GM19452 (cell line): ENCODE results near the gene GLRA2.
A peak's percentile ranks its signal among the peaks of the same experiment; 100 is the strongest.
"Not testable (repeated sequence)": the region's sequence is repeated elsewhere in the genome, so short reads cannot be mapped to it uniquely, and the experiment has no call there.

ENCODE experiments used
- ATAC-seq: cut with Tn5 transposase; IDR thresholded peaks from one replicate; pipeline ENCODE4 v1.9.1; 2021; ENCODE audit not compliant: unreplicated experiment

Gene GLRA2

DNA sequence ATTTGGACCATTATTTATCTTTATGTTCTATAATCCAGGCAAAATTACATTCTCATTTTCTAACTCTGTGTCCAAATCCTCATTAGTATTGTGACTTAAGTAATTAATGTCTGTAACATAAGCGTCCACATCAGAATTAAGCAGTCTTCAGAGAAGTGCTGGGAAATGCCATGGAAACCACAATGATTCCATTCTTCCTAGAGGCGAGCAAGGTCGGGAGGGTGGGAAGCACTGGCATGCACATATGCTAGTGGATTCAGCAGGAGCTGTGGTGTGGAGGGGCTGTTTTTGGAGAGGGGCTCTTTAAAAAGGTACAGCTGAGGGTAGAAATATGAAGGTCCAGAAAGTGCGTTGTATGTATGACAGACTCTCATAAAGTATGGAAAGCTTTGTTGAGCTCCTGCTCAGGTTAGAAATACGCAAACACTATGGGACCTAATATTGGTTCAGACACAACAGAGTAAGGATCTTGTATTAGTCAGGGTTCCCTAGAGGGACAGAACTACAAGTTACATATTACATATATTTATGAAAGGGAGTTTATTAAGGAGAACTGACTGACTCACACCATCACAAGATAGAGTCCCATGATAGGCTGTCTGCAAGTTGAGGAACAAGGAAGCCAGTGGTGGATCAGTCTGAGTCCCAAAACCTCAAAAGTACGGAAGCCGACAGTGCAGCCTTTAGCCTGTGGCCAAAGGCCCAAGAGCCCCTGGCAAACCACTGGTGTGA is 61.5 kb downstream of the GLRA2 start:
- ATAC-seq, result no peak

DNA sequence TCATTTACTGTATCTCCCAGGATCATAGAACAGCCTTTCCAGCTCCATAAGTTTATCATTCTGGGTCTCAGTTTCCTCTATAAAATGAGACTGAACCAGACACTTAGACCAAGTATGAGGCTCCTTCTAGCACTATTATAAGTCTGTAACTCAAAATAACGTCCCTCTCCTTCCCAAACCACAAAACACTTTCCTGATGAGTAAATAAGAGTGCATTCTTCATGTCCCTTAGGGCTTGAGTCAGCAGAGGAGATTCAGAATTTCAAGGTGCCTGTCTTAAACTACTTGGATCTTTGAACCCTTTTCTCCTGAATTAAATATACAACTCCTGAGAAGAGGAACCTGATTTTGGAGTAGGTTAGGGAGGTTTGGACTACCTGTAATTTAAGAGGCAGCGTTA is 62.6 kb downstream of the GLRA2 start:
- no peak for ATAC-seq

DNA sequence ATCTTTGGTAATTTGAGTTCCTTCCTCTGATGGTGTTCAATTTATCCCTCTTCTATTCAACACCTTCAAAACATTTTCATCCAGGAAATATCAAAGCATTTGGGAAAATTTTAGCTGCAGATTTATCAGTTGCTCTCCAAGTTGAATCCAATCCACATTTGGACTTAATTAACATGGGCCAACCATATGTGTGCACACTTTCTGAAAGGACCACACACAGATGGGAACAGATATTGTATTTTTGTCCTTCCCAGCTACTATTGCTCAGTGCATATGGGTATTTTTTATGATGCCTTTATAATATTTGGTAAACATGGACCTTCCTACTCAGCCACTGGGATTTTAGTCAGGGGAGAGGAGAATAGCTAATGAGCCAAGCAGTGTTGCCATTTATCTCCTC is 65.2 kb downstream of the GLRA2 start:
- no peak for ATAC-seq

DNA sequence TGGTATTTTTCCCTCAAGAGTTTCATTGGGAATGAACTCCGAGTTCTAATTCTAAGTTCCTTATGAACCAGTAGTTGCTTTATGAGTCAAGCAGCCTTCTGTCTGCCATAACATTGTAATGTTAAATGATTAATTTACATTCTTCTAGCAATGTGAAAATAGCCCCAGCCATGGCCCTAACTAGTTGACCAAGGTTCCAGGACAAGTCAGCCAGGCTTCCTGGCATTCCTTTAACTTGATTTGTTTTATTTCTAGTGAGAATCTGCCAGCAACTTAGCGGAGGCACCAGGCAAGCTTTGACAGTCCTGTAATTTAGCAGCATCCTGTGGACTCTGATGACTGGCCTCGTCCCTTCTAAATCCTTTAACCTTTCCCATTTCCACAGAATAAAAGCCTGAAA is 69.0 kb downstream of the GLRA2 start:
- ATAC-seq, result no peak

DNA sequence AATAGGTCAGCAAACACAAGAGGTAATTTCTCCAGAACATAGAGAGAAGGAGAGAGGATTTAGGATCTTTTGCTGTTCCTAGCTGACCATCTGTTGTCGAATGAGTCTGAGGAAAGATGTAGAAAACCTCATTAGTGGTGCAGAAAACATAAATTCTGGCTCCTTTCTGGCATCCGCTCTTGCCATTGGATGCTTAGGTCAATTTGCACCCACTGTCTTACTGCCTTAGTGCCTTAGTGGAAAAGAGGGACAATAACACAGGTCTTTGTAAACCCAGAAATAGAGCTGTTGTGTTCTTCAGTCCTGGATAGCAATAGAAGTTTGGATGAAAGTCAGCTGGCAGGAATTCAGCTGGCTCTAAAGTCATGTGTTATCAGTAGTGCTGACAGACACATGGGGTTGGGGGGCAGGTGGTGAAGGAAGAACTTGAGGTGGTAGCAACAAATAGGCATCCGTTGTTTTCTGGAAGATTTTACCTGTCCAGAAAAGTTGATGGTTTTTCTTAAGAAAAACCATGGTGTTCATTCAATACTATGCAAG is 78.2 kb downstream of the GLRA2 start:
- ATAC-seq, result no peak

DNA sequence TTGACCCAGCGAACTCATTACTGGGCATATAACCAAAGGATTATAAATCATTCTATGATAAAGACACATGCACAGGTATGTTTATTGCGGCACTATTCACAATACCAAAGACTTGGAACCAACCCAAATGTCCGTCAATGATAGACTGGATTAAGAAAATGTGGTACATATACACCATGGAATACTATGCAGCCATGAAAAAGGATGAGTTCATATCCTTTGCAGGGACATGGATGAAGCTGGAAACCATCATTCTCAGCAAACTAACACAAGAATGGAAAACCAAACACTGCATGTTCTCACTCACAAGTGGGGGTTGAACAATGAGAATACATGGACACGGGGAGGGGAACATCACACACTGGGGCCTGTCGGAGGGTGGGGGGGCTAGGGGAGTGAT is 83.1 kb downstream of the GLRA2 start:
- not testable (repeated sequence) for ATAC-seq

DNA sequence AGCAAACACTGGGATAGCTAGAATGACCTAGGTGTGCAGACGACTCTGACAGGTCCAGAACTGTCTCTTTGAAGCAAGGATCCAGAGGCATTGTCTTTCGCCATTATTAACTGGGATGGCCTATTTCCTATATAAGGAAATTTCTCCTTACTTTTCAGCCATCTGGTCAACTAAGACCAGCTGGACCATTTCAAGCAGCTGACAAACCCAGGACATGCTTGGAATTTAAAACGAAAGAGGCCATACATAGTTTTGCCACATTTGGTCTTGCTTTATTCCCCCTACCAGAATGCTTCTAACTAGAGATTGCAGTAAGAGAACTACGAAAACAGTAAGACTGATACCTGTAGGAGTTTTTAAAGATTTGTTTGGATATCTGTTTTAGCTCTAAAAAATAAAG is 87.0 kb downstream of the GLRA2 start:
- no peak for ATAC-seq

DNA sequence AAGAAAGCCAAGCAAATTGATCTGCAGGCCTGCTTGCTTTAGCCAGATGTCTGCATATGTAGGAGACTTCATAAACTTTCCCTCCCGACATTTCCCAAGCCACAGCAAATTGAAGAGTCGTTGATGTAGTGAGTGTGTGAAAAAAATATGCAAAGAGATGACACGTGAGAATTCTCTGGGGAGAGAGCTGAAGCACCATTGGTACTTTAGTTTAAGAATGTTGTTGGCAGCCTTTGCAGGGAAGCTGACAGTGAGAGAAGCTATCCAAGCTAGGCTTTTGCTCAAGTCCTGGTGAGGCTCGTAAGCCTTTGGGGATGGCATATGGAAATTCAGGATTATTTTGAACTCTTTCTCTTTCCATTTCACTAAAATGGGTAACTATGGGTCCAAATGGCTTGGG is 87.5 kb downstream of the GLRA2 start:
- no peak for ATAC-seq

DNA sequence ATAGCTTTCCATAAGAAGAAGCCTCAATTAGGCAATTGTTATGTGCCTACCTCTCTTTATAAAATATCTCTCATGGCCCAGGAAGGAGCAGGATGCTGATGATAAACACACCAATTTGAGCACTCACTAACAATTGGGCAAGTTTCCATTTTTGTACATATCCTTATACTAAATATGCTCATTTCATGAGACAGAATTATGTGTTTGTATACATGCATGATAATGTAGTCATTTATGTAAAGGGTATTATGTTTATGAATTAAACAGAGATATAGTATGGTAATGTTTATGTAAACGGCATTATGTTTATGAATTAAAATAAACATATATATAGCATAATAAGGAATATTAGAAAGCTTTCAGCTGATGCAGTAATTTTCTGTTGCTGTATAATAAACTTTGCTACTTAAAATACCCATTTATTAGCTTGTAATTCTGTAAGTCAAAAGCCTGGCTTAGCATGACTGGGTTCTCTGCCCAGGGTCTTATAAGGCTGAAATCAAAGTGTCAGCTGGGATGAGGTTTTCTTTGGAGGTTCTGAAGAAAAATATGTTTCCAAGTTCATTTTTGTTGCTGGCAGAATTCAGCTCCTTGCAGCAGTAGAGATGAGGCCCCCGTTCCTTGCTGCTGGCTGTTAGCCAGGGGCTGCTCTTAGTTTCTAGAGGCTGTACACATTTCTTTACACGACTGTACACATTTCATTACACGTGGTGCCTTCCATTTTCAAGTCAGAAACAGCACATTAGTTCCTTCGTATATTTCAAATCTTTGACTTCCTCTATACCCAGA is 89.0 kb downstream of the GLRA2 start:
- ATAC-seq, result no peak

DNA sequence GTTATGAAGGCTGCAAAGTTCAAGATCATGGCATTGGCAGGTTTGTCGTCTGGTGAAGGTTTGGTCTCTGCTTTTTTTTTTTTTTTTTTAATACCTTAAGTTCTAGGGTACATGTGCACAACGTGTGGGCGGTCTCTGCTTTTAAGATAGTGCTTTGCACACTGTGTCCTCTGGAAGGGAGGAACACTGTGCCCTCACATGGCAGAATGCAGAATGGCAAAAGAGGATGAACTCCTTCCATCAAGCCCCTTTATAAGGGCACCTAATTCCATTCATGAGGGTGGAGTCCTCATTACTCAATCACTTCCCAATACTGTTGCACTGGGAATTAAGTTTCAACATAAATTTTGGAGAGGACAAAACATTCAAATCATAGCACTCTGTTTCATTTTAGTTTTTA is 101.4 kb downstream of the GLRA2 start:
- ATAC-seq, result no peak

DNA sequence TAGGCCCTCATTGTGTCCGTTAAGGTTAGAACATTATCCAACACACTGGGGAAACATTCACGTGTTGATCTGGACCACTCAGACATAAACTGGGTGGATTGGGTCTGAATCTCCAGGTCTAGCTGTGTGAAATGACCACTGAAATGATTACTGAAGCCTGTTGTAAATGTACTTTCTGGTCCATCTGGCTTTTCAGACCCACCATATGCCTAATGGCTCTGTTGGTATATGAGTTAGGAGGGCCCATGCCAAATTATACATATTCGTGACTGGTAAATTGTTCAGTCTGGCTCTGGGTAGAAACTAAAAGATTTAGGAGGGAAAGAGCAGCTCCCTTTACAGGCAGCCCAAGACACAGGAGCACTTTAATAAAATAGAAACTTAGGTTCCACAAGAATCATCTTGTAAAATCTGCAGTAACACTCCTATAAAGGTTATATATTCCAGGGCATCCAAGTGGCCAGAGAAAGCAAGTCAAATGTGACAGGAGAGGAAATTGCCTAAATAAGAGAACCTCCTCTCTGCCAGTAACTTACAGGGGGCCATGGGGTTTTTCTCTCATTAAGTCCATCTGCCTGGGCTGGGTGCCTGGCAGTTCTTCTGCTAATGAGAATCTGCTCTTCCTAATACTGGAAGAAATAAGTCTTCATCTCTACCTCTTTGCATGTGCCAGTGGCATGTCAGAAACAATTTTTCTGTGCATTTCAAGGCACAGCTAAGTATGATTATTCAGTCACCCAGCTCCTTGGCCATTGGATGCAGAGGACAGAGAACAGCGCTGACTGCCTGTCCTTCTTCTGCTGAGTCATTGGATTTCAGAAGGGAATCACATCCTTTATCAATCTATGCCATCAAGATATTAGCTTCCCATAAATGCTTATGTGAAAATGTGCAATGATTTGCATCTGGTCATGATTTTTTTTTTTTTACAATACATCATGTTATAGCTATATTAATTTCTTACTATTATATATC is 112.6 kb downstream of the GLRA2 start:
- ATAC-seq, result no peak

DNA sequence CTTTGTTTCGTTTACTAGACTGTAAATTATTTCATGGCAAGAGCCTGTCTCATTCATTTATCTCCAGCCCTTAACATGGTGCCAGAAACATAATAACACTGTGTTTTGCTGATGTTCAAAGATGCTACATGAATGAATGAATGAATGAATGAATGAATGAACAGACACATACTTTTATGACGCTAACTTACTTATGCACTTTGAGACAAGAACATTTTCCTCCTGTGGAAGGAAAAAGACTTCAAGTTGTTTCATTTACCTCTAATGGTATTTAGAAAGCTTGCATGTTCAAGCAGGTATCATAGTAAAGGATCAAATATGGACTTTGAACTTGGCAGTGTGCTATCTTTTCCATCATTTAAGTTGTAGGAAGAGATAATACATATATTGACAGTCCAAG is 131.6 kb downstream of the GLRA2 start:
- no peak for ATAC-seq

DNA sequence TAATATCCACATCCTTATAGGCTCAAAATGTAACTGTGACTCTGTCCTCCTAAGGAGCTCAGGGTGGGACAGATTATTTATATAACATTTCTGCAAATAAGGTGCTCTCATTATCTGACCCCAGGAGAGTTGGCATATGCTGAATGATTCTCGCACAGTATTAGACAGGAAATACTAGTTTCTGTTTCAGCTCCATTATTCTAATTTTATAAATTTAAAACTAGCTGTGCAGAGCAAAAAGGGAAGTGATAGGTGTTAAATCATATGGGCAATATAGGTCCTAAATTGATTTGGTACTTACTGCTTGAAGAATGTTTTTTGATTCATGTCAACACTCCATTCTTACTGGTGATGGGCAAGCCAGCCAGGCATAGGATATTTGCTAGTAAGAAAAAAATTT is 141.5 kb downstream of the GLRA2 start:
- ATAC-seq, result peak; percentile 63

DNA sequence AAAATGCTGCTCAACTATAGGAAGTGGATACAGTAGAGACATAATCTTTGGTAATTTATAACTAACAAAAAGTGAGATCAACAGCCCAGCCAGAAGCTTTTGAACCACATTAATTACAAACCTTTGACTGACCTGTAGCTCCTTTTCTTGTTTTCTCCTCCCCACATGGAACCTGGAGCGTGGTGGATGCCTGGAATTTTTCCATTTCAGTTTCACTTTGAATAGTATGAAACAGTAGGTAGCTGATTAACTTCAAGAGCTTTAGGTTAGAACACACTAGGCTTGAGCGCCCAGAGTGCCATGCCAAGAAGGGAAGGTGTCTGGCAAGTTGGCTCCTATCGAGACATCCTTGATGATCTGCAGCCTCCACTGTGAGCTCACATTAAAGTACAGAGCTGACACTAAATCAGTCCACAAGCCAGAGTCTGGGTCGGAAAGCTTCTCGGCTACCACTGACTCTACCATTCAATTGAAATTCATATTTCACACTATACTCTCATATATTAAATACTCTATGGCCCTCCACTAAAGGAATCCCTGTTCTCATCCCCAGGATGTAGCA is 143.4 kb downstream of the GLRA2 start:
- no peak for ATAC-seq

DNA sequence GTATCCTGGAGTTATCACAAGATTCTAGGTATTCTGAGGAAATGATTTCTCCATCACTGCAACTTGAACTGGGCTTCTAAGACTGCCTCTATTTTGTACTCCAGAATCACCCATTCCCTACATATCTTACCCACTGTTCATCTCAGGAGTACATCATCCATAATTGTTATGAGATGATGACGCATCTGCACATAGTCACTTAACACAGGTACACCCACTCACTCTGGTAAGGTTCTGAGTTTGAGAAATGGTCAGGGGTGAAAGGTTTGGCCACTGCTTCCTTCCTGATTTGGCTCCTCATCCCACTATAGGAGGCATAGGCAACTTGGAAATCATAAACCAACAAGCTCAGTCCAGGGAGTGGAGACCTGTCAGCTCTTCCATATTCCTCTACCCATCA is 143.9 kb downstream of the GLRA2 start:
- no peak for ATAC-seq

DNA sequence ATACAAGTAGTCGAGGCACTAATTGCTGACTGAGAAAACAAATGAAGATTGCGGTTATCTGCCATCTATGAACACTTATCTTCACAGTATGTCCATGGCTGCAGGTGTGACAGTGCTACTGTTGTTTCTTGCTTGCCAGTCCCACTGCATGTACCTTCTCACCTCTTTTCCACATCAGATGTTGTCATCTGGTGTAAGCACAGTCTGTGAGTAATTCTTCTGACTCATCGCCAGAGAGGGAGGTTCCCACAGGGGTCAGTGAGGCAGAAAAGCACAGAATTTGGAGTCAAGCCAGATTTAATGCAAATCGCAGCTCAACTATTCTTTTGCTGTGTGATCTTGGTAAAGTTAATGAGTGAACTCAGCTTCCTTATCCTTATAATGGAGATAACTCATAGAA is 144.4 kb downstream of the GLRA2 start:
- ATAC-seq, result peak; percentile 87

DNA sequence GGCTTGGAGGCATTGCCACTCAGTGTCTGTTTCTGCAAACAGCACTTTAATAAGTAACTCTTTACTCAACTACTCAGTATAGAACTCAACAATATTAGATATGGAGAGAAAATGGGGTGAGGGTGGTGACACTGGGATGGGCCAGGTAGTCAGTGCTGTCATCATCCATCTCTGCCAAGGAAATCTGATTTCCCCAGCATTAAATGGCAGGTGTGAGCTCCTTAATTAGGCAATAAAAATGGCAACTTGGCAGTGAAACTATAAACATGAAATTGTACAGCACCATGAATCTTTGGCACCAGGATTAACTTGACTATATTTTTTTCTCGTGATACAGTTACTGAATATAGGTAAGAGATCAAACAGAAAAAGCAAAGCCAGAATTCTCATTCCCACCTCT is 146.2 kb downstream of the GLRA2 start:
- no peak for ATAC-seq

DNA sequence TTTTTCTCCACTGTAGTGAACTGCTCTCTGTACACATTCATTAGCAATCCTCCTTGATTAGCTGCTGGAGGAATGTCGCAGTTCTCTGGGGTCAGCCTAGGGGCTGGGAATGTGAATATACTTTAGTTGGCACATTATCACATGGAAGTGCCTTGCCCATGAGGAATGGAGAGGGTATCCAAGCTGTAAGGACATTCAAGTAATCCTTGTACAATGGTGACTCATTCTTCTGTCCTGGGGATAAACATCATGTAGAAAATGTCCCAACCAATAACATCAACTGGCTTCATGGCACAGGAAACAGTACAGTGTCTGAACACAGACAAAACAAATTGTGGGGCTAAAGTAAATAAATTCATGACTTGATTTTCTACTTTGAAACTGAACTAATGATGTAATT is 147.1 kb downstream of the GLRA2 start:
- no peak for ATAC-seq

DNA sequence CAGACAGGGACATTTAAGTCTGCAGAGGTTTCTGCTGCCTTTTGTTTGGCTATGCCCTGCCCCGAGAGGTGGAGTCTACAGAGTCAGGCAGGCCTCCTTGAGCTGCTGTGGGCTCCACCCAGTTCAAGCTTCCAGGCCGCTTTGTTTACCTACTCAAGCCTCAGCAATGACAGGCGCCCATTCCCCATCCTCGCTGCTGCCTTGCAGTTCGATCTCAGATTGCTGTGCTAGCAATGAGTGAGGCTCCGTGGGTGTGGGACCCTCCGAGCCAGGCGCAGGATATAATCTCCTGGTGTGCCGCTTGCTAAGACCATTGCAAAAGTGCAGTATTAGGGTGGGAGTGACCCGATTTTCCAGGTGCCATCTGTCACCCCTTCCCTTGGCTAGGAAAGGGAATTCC is 159.0 kb downstream of the GLRA2 start:
- ATAC-seq, result not testable (repeated sequence)

DNA sequence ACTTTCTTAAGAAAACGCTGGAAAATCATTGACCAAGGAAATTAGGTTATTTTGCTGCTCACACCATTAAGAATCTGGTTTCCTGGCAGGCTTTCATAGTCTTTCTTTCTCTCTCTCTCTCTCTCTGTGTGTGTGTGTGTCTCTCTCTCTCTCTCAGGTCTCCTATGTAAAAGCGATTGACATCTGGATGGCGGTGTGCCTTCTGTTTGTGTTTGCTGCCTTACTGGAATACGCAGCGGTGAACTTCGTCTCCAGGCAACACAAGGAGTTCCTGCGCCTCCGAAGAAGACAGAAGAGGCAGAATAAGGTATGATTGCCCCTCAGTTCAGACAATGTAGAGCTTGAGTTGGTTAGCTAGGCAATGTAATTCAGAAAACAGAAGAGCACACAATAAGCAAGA is 161.2 kb downstream of the GLRA2 start:
- no peak for ATAC-seq

DNA sequence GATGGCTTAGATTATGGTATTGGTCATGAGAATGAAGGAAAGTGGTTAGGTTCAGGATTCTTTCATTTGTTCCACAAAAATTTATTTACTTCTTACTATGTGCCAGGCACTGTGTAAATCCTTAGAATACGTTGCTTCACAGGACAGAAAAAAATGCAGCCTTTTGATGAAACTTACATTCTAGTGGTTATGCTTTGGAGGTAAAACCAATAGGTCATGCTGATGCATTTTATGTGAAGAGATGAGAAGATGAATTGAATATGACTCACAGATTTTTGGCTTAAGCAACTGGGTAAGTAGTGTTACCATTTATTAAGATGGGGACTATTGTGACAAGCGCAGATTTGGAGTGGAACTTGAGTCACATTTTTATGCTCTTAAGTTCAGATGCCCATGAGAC is 165.3 kb downstream of the GLRA2 start:
- ATAC-seq, result no peak
